ENCODE data around the gene PDGFRB.

Gene PDGFRB

DNA sequence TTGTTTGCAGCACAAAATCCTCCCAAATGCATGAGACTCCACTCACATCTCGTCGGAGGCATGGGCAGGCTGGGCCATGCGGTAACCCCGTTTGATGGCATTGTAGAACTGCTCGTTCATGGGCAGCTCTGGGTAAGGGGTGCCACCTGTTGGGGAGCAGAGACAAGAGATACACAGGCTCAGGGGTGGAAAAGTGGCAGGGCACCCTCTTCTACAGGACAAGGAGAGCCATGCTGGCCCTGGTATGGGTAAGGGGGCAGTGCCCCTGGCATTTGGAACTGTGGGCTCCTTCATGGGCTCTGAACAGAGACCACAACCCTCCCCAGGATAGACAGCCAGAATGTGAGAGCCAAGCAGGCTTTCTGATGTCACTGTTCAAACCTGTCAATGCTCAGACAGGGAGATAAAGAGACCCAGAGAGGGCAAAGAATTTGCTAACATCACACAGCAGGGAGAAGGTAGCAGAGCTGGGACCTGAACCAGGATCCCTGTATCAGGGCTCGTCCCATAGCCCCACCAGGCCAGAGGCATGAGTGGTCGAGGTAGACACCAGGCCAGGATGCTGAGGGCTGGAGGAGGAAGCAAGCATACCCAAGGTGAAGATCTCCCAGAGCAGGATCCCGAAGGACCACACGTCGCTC, 36.1 kb downstream of the PDGFRB start:
- no peak overlapping the region for H3K4me3 ChIP-seq
- H3K9ac ChIP-seq (ENCODE audit: insufficient read length): no peak overlapping the region
- no peaks in the 10 kb centered on the region for H3K9me3 ChIP-seq (ENCODE audit: low read depth, low read length)
- no peak overlapping the region for H3K27ac ChIP-seq
- H3K36me3 ChIP-seq (ENCODE audit: insufficient read depth, low read length): no peaks in the 10 kb centered on the region
- TF ChIP-seq POLR2AphosphoS5 (IDR thresholded peaks at IDR 0.05; ENCODE audit: borderline replicate concordance, low read depth, low read length) (no peak), FOXP2 (optimal IDR thresholded peaks at IDR 0.05; ENCODE audit: control extremely low read depth, extremely low read length, insufficient read depth) (no peak), EZH2 (IDR thresholded peaks at IDR 0.05) (no peak)
- DNase-seq (ENCODE audit: low read depth, low spot score): no peak

DNA sequence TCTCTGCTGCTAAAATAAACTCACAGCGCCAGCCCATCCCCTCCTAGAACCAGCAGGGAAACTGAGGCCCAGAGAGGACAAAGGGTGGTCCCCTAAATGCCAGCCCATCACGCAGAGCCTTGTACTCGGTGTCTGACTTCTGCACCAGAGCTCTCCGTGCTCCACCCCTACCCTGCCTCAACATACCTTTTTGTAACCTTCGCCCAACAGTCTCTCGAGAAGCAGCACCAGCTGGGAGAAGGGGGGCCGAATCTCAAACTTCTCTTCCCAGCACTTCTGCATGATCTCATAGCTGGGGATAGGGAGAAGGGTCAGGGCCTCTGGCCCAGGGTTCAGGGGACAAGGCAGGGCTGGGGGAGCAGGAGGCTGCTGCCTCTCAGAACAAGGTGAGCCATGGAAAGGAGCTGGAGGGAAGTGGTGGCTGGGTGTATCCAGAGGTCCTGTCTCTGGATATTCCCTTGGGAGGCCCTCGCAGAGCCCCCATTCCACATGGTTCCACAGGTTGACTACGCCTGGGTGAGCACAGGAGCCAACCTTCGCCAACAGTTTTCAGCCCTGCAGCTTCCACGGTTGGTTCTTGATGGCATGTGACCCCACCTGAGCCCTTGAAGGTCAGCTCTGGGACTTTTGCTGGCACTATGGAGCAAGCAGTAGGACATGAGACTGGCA, 37.0 kb downstream of the PDGFRB start:
- DNase-seq (ENCODE audit: low read depth, low spot score): no peak
- Histone ChIP-seq H3K9ac (ENCODE audit: insufficient read length) (no peak overlapping the region), H3K27ac (no peak overlapping the region), H3K36me3 (ENCODE audit: insufficient read depth, low read length) (no peaks in the 10 kb centered on the region), H3K9me3 (ENCODE audit: low read depth, low read length) (no peaks in the 10 kb centered on the region), H3K4me3 (no peak overlapping the region)
- TF ChIP-seq EZH2 (IDR thresholded peaks at IDR 0.05) (no peak), POLR2AphosphoS5 (IDR thresholded peaks at IDR 0.05; ENCODE audit: borderline replicate concordance, low read depth, low read length) (no peak), FOXP2 (optimal IDR thresholded peaks at IDR 0.05; ENCODE audit: control extremely low read depth, extremely low read length, insufficient read depth) (no peak)

DNA sequence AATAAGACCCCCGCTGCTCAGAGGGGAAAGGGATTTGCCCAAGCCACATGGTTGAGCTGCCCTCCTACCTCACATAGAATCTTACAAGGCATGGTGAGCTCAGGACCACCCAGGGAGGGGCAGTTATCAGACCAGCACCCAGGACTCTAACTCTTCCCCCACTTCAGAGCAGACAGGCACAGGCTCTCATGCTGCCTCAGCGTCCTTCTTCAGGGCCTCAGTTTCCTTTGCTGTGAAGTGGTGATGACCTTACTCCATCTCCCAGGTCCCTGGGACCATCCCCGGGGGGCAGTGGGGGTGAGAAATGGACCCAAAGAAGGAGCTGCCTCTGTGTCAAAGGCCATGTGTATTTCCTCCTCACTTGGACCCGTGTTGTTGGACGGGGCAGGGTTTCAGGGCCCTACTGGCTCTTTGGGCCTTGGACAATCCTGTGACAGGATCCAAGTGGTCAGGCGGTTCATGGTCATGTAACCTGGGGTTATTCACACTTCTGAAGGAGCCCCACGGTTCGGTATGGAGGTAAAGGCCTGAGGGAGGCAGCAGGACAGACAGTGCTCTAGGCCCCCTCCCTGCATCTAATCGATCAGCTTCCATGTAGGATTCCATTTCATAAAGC, 37.6 kb downstream of the PDGFRB start:
- Histone ChIP-seq H3K27ac (no peak overlapping the region), H3K9ac (ENCODE audit: insufficient read length) (no peak overlapping the region), H3K9me3 (ENCODE audit: low read depth, low read length) (no peaks in the 10 kb centered on the region), H3K36me3 (ENCODE audit: insufficient read depth, low read length) (no peaks in the 10 kb centered on the region), H3K4me3 (no peak overlapping the region)
- TF ChIP-seq EZH2 (IDR thresholded peaks at IDR 0.05): no peak
- no peak for TF ChIP-seq POLR2AphosphoS5 (IDR thresholded peaks at IDR 0.05; ENCODE audit: borderline replicate concordance, low read depth, low read length)
- TF ChIP-seq FOXP2 (optimal IDR thresholded peaks at IDR 0.05; ENCODE audit: control extremely low read depth, extremely low read length, insufficient read depth): no peak
- no peak for DNase-seq (ENCODE audit: low read depth, low spot score)

DNA sequence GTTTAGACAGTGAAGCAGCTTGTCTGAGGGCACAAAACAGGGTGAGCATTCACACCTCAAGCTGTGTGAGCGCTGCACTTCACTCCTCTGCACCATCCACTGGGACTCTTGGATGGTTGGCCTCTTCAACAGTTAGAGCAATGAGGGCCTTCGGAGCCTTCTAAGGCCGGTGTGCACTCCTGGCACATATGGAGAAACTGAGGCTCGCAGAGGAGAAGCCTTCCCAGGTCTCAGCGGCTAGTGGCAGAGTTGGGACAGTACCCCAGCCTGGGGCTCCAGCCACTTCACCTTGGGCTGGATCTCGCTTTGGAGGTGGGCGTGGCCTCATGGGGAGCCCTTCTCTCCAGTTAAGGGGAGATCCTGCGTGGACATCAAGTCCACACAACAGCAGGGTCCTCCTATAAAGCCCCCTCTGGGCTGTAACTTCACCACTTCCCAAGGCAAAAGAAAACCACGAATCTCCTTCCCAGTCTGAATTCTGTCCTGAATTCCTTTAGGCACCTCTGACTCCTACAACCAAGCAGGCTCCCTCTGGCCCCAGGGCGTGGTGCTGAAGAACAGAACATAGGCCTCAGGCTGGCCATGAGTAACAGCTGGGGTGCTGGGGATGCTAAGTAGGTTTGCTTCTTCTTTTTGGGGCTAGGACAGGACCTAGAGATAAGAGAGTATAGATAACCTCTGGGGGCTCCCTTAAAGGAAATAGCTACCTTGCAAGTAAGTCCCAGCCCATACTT, 38.8 kb downstream of the PDGFRB start:
- no peak for DNase-seq (ENCODE audit: low read depth, low spot score)
- Histone ChIP-seq H3K4me3 (no peak overlapping the region), H3K9ac (ENCODE audit: insufficient read length) (no peak overlapping the region), H3K9me3 (ENCODE audit: low read depth, low read length) (no peaks in the 10 kb centered on the region), H3K36me3 (ENCODE audit: insufficient read depth, low read length) (no peaks in the 10 kb centered on the region), H3K27ac (no peak overlapping the region)
- TF ChIP-seq FOXP2 (optimal IDR thresholded peaks at IDR 0.05; ENCODE audit: control extremely low read depth, extremely low read length, insufficient read depth): no peak
- no peak for TF ChIP-seq POLR2AphosphoS5 (IDR thresholded peaks at IDR 0.05; ENCODE audit: borderline replicate concordance, low read depth, low read length)
- no peak for TF ChIP-seq EZH2 (IDR thresholded peaks at IDR 0.05)

DNA sequence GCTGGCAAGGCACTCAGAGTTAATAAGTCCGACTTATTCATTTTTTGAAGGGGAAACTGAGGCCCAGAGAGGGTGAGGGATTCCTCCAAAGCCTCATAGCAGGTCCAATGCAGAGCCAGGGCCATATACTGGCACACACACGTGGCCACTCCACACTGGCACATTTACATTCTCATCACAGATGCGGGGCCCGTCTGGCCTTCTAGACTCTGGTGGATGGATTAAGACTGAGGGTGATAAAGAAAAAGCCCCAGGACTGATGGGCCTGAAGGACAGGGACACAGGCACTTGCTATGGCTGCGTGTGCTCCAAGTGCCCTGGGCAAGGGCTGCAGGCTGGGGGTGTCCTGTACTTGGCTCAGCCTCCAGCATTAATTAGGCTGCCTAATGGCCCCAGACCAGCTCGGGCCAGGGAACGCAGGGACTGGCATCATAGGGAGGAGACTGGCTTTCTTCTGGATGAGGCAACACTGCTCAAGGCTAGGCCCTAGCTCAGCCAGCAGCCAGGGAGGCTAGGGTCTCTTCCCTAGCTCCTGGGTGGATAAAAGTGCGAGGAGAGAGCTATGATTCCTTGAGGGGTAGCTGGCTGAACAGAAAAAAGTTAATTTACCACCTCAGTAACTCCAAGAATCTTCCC, 40.8 kb downstream of the PDGFRB start:
- Histone ChIP-seq H3K9me3 (ENCODE audit: low read depth, low read length) (no peaks in the 10 kb centered on the region), H3K27ac (no peak overlapping the region), H3K9ac (ENCODE audit: insufficient read length) (no peak overlapping the region), H3K36me3 (ENCODE audit: insufficient read depth, low read length) (no peaks in the 10 kb centered on the region), H3K4me3 (no peak overlapping the region)
- no peak for DNase-seq (ENCODE audit: low read depth, low spot score)
- TF ChIP-seq EZH2 (IDR thresholded peaks at IDR 0.05): no peak
- no peak for TF ChIP-seq FOXP2 (optimal IDR thresholded peaks at IDR 0.05; ENCODE audit: control extremely low read depth, extremely low read length, insufficient read depth)
- no peak for TF ChIP-seq POLR2AphosphoS5 (IDR thresholded peaks at IDR 0.05; ENCODE audit: borderline replicate concordance, low read depth, low read length)

DNA sequence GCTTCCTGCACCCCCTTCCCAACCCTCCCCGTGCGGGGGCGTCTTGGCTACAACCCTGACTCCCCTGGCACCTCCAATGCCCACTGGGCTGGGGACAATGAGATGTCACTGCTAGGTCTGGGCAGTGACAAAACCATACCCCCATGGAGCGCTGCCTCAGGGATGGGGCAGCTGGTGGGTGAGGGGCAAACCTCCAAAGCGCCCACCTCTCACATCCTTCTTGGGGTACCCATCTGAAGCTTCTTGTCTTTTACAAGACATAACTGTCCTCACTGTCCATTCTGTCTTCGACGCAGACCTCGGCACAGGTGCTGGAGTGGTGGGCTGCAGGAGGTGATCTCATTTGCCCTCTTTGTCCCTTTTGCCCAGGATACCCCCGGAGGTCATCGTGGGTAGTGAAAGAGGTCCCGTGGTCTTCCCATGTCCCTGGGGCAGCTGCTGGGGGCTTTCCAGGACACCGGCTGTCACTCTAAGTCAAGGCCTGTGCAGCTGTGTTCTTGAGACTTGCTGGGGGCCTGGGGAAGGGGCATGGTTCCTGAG, 41.5 kb downstream of the PDGFRB start:
- Histone ChIP-seq H3K4me3 (no peak overlapping the region), H3K27ac (no peak overlapping the region), H3K9me3 (ENCODE audit: low read depth, low read length) (no peaks in the 10 kb centered on the region), H3K9ac (ENCODE audit: insufficient read length) (no peak overlapping the region), H3K36me3 (ENCODE audit: insufficient read depth, low read length) (no peaks in the 10 kb centered on the region)
- DNase-seq (ENCODE audit: low read depth, low spot score): no peak
- TF ChIP-seq POLR2AphosphoS5 (IDR thresholded peaks at IDR 0.05; ENCODE audit: borderline replicate concordance, low read depth, low read length): no peak
- no peak for TF ChIP-seq EZH2 (IDR thresholded peaks at IDR 0.05)
- no peak for TF ChIP-seq FOXP2 (optimal IDR thresholded peaks at IDR 0.05; ENCODE audit: control extremely low read depth, extremely low read length, insufficient read depth)

DNA sequence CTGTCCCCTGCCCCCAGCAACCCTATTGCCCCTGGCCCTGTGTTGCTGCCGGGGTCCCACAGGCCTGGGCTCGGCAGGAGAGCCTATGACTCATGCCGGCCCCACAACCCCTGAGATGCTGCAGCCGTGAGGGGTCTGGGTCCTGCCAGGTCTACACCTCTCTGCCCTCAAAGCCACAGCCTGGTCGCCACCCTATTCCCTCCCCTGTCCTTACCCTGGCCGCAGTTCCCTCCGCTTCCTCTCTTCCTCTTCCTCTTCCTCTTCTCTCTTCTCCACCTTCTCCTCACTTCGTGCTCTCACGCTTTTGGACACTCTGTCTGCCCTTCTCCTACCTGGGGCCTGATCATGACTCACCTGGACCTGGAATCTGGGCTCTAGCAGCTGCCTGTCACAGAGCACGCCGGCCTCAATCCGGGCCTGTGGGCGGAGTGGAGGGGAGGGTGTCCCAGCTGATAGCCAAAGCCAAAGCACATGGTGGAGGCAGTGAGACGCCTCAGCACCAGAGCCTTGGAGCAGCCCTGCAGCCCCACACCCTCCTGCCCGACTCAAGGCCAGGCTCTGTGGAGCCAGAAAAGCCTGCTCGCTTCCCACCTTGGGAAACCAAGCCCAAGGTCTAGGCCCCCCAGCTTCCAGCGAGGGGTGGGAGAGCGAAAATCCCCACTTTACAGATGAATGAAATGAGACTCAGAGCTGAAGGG, 42.4 kb downstream of the PDGFRB start:
- no peaks in the 10 kb centered on the region for H3K36me3 ChIP-seq (ENCODE audit: insufficient read depth, low read length)
- no peak for DNase-seq (ENCODE audit: low read depth, low spot score)
- no peaks in the 10 kb centered on the region for H3K9me3 ChIP-seq (ENCODE audit: low read depth, low read length)
- no peak overlapping the region for H3K9ac ChIP-seq (ENCODE audit: insufficient read length)
- TF ChIP-seq POLR2AphosphoS5 (IDR thresholded peaks at IDR 0.05; ENCODE audit: borderline replicate concordance, low read depth, low read length) (no peak), EZH2 (IDR thresholded peaks at IDR 0.05) (no peak), FOXP2 (optimal IDR thresholded peaks at IDR 0.05; ENCODE audit: control extremely low read depth, extremely low read length, insufficient read depth) (no peak)
- H3K4me3 ChIP-seq: no peak overlapping the region
- no peak overlapping the region for H3K27ac ChIP-seq
